Cardiac septum (tissue), 1 donor: ENCODE measurements around the gene ITK. TPM values are rescaled to one million over a fixed set of nuclear protein-coding genes. Genes with fewer than 3 reads are reported as not detected.

Experiments used
- DNase-seq: peaks from one replicate; pipeline ENCODE4 v3.0.0-alpha.2; 2020; ENCODE audit warnings: low spot score
- intact Hi-C: fragments of 100-400 bp; cut with DNase I; formaldehyde crosslinking; loops from one replicate; pipeline ENCODE4 v1.14.0; 2022
- total RNA-seq: library from RNA; stranded (reverse); fragmentation: NEBNext Ultra II Directional; extraction: Animal tissue kit (Norgen Biotek cat#: 25700); gene quantifications from one replicate; pipeline ENCODE4 v1.2.1, GENCODE V29; 2021
- donor health status: DM: no; HTN: no; CAD: no.

Gene ITK
- total RNA-seq, 1 donor from 2014 or later, result 0.43 TPM

GRCh38 chr5:157267761-157268480 is 87.3 kb downstream of the ITK start:
- DNase-seq, result no peak
- intact Hi-C loops, result no loop called here

- intact Hi-C loops, result no loop called here
- DNase-seq, result no peak
These were observed 88.6 kb downstream of the ITK start for GRCh38 chr5:157269165-157269671.

DNA sequence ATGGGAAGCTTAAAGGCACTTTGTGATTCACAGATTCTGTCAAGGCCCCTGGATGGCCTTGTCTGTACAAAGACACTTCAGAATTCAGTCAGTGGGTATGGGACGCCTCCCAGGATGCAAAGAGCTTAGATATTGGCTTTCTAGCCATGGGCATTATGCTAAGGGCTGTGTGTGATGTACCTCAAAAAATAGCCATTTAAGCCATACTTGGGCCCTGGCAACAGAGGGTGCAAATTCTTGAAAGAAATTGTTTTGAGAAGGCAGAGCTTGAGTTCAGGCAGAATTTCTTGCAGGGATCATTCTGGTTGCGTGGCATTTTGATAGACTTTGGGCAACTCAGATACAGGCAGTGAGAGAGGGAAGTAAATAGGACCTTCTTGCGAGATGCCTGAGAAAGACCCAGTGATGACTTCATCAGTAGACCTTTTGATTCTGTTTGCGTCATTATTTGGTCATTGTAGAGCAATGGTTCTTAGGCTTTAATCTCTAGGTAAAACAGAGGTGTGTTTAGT is 89.2 kb downstream of the ITK start:
- no peak for DNase-seq
- intact Hi-C loops, result no loop called here

DNA sequence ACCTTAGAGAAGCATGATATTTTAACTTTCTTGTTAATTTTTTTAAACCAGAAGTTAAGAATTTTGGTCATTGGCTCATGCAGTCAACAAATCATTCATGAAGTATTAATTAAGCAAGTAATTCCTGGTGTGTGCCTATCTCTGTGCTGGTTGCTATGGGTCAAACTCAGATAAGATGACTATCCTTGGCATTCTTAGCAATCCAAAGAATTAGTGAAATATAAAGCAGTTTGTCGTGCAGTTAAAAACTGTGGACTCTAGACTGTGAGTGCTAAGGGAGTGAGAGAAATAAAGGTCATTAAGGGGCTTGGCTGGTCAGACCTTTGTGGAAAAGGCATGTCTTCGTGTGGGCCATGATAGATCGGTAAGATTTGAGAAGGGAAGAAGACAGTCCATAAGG is 90.1 kb downstream of the ITK start:
- intact Hi-C loops, result no loop called here
- no peak for DNase-seq

GRCh38 chr5:157271740-157272271 is 91.2 kb downstream of the ITK start:
- DNase-seq, result peak; percentile 86
- intact Hi-C loops, result no loop called here

DNA sequence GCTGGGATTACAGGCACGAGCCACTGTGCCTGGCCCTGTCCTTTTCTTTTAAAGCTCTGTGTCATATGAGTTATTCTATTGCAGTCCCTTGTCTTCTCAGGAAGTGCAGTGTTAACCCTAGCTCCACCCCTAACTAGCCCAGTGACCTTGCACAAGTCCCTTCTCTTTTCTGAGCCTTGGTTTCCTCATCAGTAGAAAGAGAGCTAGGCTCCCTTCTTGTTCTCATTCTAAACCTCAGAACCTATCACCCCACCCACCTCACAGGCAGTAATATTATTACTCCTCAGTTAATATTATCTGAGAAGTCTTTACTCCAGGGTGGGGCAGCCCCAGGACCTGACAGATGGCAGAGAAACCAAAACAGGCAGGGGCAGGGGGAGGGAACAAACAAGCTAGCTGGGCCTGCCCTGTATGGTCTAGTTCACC is 92.5 kb downstream of the ITK start:
- DNase-seq, result no peak
- intact Hi-C loops, result no loop called here

GRCh38 chr5:157275403-157275802 is 94.8 kb downstream of the ITK start:
- intact Hi-C loops, result no loop called here
- DNase-seq, result no peak

- intact Hi-C loops, result no loop called here
- DNase-seq, result no peak
These were observed 97.8 kb downstream of the ITK start for GRCh38 chr5:157278319-157279037.

- no peak for DNase-seq
- intact Hi-C loops, result no loop called here
These were observed 99.1 kb downstream of the ITK start for GRCh38 chr5:157279605-157280239.

DNA sequence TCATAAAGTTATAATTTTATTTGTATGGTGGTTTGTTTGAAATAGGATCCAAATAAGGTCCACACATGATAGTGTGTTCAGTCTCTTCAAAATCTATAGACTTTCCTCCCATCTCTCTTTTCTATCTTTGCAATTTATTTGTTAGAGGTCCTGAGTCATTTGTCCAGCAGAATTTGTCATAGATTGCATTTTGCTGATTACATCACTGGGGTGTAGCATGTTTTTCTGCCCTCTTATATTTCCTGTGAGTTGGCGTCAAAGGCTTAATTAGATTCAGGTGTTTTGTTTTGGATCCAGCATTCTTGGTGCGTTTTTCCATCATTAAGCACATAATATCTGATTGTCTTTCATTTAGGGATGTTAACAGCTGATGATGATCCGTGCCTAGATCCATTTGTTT is 100.3 kb downstream of the ITK start:
- DNase-seq, result no peak
- intact Hi-C loops, result no loop called here

DNA sequence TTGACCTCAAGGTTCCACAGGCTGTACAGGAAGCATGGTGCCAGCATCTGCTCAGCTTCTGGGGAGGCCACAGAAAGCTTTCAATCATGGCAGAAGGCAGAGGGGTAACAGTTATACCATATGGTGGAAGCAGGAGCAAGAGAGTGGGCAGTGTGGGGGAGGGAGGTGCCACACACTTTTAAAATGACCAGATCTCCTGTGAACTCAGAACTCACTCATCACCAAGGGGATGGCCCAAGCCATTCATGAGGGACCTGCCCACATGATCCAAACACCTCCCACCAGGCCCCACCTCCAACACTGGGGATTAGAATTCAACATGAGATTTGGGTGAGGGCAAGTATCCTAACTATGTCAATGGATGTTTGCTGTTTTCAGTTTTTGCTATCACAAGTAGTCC is 101.5 kb downstream of the ITK start:
- no peak for DNase-seq
- intact Hi-C loops, result no loop called here

DNA sequence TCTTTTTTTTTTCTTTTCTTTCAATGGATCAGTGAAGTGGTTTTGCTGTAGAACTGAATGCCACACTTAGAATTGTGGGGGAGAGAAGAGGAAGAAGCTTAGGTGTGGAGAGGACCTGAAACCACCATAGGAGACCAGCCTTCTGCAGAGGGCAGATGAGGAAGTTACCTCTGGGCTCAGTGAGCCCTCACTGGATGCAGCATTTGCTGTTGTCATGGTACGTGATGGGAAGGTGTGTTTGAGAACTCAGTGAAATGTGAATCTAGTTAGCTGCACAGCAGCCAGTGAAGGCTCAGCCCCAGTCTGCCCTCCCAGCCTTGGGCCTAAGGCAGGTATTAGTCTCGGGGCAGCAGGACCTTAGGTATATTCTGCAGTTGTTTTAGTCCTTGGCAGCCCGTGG is 102.8 kb downstream of the ITK start:
- intact Hi-C loops, result no loop called here
- no peak for DNase-seq

DNA sequence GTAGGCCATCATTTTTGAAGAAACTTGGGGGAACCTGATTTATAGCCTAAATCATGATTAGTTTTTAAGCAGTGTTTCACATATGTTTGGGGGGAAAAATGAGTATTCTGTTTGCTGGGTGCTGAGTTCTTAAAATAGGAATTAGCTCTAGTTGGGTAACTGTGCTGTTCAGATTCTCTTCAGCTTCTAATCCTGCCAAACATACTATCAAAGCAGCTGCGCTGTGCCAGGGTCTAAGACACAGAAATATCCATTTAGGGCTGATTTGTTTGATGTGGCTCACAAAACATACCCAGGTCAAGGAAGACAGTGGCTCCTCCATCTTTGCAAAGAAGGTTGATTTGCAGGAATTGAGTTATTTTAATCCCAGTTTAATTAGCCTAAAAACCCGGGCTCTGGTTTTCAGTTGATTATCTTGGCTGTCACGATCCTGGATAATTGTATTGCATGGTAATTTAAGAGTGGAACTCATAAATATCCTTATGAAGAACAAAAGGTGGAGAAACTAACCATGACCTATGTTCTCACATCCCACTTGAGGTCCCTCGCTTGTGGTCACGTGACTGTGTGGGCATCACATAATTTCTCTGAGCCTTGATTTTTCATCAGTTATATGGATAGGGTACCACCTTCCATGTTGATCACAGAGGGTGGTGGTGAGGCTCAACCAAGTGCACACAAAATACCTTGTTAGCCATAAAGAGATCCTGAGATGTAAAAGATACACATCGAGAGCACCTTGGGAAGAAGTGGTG is 104.0 kb downstream of the ITK start:
- intact Hi-C loops, result no loop called here
- DNase-seq, result no peak

- no peak for DNase-seq
- intact Hi-C loops, result no loop called here
These were observed 104.8 kb downstream of the ITK start for GRCh38 chr5:157285310-157286035.

- no peak for DNase-seq
These were observed 106.1 kb downstream of the ITK start for GRCh38 chr5:157286761-157287211.

DNA sequence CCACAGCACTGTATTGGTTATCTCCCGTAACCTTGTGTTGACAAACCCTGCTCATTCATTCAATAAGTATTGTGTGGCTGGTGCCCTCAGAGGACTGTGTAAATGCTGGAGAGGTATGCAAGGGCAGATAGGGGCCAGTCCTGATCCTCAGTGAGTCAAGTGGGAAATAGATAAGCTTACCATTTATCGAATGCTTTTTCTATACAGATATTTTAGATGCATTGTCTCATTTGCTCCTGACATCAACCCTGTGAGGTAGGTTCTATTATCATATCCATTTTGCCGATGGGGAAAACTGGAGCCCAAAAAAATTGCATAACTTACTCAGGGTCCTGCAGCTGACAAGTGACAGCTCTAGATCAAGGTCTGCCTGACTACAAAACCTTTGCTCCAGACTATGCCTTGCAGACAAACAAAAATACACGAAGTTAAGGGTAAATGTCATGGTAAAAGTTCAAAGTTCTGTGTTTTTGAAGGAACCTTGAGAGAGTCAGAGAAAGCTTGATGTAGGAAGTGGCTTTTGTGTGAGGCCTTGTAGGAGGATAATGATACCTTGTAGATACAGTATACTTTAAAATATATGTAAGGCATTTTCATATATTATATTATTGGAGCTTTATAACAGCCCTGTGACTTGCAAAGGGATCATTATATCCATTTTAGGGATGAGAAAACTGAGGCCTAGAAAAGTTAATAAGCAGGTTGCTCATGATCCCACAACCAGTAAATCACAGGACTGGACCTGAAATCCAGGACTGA is 107.9 kb downstream of the ITK start:
- no peak for DNase-seq
- intact Hi-C loops, result no loop called here

More at GRCh38 chr5:157286761-157287211, 106.1 kb downstream of the ITK start:
- intact Hi-C loops, result no loop called here

DNA sequence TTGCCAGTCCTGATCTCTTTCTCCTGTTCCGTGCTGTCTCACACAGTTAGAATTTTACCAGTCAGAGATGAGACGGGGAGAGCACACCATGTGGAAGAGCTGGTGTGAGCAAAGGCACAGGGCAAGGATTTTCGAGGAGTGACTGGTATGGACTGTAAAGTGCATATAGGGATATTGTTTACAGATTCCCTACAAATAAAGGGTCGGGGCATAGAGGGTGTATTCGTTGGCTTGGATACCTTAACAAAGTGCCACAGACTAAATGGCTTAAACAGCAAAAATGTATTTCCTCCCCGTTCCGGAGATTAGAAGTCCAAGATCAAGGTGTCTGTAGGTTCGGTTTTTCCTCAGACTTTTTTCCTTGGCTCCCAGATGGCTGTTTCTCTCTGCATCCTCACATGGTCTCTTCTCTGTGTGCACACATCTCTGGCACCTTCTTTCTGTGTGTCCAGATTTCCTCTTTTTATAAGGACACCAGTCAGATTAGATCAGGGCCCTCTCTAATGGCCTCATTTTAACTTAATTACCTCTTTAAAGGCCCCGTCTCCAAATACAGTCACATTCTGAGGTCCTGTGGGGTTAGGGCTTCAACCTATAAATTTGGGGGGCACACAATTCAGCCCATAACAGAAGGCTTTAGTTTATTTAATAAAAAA is 108.7 kb downstream of the ITK start:
- intact Hi-C loops, result no loop called here
- DNase-seq, result no peak
